HPDE6-E6E7 (cell line): Measurements from ENCODE around the gene HSPA14.
A peak's percentile ranks its signal among the peaks of the same experiment; 100 is the strongest.
"Not testable (repeated sequence)": the region's sequence is repeated elsewhere in the genome, so short reads cannot be mapped to it uniquely, and the experiment has no call there.

Experiments used
- DNase-seq: peaks from one replicate; pipeline ENCODE4 v3.0.0; 2011; ENCODE audit warnings: missing footprints; ENCODE audit errors: extremely low spot score

The HSPA14 gene, protein sequence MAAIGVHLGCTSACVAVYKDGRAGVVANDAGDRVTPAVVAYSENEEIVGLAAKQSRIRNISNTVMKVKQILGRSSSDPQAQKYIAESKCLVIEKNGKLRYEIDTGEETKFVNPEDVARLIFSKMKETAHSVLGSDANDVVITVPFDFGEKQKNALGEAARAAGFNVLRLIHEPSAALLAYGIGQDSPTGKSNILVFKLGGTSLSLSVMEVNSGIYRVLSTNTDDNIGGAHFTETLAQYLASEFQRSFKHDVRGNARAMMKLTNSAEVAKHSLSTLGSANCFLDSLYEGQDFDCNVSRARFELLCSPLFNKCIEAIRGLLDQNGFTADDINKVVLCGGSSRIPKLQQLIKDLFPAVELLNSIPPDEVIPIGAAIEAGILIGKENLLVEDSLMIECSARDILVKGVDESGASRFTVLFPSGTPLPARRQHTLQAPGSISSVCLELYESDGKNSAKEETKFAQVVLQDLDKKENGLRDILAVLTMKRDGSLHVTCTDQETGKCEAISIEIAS

DNA sequence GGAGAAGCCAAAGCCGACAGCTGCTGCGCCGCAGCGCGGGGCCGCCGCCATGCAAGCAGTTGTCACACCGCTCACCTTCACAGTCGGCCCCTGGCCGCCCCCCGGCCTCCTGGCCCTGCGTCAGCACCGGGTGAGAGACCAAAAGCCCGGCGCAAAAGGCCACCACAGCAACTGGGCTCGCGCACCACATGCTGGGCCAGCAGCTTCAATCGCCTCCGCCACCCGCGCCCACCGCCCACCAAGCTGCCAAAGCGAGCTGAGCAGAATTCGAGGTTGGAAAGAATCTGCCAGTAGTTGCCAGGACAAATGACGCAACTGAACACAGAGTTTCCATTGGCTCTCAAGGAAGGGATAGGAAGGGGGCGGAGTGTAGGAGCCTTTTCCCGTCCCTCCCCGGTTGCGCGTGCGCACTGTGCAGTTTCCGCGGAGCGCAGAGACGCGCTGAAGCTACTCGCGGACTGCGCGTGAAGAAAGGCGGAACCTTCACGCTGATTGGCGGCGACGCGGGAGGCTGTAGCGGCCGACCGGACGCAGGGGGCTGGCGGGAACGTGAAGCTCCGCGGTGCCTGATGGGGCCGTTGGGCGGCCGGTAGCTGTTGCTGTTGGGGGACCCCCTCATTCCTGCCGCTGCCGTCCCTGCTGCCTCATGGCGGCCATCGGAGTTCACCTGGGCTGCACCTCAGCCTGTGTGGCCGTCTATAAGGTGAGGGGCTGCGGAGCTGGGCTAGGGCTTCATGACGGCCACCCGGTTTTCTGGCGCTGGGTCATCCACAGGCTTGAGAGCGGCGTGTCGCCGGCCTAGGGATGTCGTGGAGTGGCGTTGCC, at the start of gene HSPA14, which contains the start of the genes CDNF and MSANTD7:
HSPA14 (plus strand) TSS at position 550 of the 825 bp plus-strand sequence; CDS start at position 647, 97 bp downstream.
CDNF (minus strand) TSS at position 281 of the 825 bp plus-strand sequence; CDS start at position 190, 91 bp downstream.
MSANTD7 (plus strand) TSS at position 550 of the 825 bp plus-strand sequence. CDS start 3,979 bp downstream, outside the sequence.
- DNase-seq = peak; percentile 71

DNA sequence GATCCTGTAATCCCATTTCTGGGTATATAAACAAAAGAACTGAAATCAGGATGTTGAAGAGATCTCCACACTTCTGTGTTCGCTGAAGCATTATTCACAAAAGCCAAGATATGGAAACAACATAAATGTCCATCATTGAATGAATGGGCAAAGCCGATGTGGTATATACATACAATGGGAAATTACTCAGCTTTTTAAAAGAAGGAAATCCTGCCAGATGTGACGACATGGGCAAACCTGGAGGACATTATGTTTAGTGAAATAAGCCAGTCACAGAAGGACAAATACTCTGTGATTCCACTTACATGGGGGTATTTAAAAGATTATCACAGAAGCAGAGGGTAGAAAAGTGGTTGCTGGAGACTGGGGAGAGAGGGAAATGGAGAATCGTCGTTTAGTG, 39.5 kb upstream of the HSPA14 start:
- no peak for DNase-seq

DNA sequence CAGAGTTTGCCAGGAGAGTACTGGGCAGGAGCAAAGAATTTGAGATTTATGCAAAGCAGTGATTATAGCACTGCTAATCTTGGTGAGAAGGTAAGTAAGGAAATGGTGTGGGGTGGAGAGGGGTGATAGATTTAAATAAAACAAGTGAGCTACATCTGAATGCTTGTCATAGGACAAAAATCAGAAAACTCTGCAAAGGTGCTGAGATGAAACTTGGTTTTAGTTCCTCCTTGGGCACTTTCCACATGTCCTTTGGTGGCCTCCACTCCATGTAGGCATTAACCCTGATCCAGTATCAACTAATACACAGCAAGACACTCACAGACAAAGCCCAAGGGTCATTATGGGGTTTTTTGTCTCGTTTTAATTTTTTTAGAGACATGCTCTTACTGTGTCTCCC, 37.7 kb upstream of the HSPA14 start:
- no peak for DNase-seq

DNA sequence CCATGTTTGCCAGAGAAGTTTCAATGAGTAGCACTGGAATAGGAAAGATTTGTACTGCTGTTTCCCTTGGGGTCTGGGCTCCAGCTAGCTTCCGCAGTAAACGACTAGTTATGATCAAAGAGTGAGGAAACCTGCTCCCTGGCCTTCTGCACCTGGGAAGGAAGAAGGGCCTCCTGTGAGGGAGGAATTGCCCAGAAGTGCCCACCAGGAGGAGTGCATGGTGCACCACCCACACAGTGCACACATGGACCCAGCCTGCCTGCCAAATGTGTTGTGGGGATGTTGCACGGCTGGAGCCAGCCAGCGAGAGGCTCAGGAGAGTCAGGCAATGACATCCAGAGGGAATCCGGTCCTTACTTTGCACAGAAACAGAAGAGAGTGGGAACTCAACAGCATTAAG, 36.4 kb upstream of the HSPA14 start:
- DNase-seq = no peak

DNA sequence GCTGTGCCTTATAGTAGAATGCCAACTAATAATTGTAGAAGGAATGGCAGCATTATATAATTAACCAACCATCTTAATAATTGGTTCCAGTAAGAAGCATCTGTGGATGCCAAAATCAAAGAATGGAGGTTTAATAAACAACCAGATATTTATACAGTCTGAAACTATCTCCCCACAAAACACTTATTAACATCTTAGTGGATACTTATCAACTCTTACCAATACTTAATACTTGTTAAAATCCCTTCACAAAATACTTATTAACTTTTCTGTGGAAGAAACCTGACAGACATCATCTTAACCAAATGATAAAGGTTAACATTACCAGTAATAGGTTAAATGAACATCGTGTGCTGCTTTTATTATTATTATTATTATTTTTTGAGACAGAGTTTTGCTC, 34.3 kb upstream of the HSPA14 start:
- DNase-seq = no peak

DNA sequence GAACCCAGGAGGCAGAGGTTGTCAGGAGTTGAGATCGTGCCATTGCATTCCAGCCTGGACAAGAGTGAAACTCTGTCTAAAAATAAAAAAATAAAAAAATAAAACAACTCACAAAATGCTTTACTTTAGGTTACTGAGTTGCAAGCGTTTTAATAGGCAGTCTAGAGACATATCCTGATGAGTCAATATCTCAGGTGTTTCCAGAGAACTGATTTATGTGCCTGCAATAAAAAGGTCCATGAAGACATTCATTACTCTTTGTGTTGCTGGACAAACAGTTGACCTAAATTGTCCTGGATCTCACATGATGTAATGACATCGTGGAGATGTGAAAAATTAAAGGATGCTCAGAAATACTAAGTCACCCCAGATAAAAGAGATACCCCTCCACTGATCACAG, 31.8 kb upstream of the HSPA14 start:
- DNase-seq = no peak

DNA sequence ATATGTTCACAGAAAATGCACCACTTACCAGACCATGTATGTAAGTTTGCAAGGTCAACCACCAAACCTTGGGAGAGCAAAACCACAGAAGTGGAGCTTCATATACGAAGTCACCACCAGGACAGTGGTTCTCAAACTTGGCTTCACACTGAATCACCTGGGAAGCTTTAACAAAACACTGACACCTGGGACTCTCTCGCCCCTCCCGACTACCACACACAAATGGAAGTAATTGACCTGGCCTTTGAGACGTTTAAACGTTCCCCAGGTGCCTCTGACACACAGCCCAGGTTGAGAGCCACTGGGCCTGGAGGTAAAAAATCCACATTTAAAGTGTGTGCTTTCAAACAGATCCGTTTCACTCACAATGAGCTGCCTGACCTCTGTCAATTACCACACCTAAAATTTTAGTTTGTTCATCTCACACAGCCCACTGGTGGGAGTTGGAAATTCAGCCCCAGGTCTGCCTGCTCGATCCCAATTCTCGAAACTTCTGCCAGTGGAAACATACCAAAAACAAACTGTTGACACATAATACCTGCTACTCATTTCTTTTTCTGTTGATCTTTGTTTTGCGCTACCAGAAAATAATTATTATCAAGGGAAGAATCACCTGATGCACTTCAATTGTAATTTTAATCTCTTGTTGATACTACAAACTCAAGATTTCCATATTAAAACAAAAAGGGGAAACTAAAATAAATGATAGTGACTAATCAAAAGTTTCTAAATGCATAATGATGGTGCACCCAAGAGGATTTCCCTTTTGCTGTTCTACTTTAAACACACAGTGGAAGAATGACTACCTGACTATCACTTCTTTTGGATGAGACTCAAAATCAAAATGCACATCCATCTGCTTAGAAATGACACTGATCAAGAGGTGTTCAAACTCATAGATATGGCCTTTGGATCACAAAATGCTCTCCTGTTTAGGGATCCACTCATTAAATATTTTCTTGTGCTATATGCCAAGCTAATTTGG, 26.8 kb upstream of the HSPA14 start:
- DNase-seq = no peak

DNA sequence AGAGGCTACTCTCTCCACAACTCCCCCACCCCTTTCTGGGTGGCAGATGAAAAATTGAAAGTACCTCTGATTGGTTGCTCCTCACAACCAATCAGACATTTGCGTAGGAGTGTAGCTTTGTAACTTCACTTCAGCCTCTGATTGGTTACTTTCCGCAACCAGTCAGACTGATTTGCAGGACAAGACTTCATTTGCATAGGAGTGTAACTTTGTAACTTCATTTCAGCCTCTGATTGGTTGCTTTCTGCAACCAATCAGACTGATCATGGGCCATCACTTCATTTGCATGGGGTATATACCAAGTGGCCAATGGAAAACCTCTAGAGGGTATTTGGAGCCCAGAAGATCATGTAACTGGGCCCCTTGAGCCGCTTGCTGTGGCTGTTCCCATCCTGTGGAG, 25.8 kb upstream of the HSPA14 start:
- DNase-seq = no peak

DNA sequence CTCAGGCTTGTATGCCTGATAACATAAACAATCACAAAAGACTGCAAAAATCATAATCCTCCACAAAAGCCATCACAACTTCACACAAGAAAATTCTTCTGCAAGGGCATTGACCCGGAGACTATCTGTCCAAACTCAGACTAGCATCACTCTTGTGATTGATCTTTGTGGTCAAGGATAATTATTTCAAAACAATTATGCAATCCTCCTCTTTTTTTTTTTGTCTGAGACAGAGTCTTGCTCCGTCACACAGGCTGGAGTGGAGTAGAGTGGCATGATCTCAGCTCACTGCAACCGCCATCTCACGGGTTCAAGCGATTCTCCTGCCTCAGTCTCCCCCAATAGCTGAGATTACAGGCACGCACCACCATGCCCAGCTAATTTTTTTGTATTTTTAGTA, 22.4 kb upstream of the HSPA14 start:
- no peak for DNase-seq

DNA sequence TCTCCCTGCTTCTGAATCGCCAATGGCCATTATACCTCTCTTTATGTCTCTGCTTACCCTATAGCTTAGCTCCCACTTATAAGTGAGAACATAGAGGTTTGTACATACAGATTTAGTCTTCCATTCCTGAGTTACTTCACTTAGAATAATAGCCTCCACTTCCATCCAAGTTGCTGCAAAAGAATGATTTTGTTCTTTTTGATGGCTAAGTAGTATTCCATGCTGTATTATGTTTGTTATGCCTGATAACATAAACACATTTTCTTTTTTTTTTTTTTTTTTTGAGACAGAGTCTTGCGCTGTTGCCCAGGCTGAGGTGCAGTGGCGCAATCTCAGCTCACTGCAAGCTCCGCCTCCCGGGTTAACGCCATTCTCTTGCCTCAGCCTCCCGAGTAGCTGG, 21.4 kb upstream of the HSPA14 start:
- DNase-seq = not testable (repeated sequence)

DNA sequence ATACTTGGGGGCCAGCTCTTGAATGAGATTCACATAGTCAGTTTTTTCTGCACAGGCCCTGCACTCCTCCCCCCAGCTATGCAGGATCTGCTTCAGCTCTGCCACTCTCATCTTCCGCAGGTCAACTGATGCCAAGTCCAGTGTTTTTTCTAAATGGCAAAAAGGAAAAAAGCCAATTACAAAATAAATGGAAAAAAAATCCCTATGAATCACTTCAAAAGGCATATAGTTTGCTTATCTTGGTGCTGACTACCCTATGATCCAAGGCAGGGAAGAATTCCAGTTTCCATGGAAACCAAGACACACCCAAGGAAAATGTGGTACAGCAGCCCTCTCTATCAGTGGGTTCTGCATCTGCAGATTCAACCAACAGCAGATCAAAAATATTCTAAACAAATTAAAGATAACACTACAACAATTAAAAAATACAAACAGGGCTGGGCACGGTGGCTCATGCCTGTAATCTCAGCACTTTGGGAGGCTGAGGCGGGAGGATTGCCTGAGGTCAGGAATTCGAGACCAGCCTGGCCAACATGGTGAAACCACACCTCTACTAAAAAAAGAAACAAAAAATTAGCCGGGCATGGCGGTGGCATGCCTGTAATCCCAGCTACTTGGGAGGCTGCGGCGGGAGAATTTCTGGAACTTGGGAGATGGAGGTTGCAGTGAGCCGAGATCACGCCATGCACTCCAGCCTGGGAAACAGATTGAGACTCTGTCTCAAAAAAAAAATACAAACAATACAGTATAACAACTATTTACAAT, 17.9 kb upstream of the HSPA14 start:
- DNase-seq = peak; percentile 20

DNA sequence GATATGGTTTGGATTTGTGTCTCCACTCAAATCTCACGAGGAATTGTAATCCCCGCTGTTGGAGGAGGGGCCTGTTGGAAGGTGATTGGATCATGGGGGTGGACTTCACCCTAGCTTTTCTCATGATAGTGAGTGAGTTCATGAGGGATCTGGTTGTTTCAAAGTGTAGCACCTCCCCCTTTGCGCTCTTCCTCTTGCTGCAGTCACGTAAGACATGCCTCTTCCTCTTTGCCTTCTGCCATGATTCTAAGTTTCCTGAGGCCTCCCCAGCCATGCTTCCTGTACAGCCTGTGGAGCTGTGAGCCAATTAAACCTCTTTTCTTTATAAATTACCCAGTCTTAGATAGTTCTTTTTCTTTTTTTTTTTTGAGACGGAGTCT, 17.3 kb upstream of the HSPA14 start:
- no peak for DNase-seq

DNA sequence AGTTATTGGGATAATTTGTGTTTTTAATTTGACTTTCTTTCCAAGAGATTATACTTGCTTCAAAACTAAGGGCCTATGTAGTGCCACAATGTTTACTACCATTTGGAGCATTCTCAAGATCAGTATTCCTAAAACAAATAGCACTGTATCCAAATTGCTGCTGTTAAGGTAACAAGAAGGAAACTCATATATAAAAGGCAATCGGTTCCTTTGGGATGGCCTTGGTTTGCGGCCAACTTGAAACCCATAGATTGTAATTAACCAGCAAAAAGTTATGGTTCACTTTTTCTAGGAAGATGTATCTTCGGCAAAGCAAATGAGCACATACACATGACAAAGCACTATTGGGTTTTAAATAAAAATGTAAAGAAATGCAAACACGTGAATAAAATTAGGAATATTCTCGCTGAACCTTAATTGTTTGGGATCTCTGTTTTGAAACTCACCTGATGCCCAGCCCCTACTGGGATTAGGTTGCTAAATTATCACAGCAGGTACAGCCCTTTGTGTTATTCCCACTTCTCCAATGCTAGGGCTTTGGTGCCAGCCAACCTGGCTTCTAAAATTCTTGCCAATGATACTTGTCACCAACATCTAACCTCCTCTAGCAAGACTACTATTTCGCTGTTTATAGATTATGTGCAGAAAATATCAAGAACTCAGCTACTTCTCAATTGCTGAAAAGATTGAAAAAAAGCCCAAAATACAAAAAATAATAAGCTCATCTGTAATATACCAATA, 16.3 kb upstream of the HSPA14 start:
- no peak for DNase-seq

DNA sequence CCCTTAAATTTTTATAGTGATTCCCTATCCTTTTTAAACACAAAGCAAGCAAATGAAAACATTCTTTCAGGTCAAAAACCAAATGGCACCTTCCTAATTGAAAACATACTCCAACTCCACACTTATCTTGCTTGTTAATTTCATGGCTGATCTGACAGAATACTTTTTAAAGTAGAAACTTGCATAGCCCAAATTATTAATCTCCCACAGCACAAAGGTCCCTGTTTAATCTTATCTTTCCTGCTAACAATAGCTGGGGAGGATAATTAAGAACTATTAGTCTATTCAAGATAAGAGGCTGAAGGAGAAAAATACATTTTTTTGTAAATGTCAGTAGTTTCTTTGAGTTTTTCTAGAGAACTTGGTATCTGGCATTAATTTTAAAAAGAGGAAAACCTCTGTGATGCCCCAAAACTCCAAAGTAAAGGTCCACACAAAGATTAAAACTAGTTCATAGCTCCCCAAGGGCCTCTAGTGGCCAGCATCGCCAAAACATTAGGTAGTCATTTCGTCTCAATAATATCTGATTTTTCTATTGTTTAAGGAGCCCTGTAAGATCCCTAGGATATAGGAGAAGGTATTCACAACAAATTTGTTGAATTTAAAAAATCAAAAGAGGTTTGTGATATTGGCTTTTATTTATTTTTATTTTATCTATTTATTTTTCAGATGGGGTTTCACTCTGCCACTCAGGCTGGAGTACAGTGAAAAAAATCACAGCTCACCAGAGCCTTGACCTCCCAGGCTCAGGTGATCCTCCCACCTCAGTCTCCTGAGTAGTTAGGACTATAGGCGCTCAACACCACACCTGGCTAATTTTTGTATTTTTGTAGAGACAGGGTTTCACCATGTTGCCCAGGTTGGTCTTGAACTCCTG, 15.0 kb upstream of the HSPA14 start:
- no peak for DNase-seq

DNA sequence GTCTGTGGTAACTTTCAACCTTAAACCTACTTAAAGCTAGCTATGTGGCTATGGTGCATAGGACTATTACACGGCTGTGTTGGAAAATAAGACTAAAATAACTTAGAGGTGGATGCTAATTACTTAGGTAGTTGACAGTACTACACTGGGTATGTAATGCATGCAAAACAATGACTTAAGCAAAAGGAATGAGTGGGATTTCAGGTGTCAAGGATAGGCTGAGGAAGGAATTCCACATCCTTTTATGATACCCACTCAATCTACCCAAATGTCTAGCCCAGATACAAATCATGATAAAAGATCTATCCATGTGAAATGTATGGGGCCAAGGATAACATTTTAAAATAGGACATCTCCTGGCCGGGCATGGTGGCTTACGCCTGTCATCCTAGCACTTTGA, 14.1 kb upstream of the HSPA14 start:
- DNase-seq = no peak

DNA sequence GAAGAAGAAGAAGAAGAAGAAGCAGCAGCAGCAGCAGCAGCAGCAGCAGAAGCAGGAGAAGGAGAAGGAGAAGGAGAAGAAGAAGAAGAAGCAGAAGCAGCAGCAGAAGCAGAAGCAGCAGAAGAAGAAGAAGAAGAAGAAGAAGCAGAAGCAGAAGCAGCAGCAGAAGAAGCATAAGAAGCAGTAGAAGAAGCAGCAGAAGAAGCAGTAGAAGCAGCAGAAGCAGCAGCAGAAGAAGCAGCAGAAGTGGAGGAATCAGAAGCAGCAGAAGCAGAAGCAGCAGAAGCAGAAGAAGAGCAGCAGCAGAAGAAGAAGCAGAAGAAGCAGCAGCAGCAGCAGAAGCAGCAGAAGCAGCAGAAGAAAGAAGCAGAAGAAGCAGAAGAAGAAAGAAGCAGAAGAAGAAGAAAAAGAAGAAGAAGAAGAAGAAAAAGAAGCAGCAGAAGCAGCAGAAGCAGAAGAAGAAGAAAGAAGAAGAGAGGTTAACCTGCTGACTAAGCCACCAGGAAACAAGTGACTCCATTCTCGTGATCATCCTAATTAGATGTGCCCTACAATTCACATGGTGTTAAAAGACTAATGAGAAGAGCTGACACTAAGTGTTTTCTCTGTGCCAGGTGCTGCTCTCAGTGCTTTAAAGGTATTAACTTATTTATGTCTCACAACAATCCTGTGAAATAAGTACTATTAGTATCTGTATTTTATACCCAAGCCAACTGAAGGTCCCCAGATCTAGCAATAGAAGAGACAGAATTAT, 11.9 kb upstream of the HSPA14 start:
- DNase-seq = no peak

DNA sequence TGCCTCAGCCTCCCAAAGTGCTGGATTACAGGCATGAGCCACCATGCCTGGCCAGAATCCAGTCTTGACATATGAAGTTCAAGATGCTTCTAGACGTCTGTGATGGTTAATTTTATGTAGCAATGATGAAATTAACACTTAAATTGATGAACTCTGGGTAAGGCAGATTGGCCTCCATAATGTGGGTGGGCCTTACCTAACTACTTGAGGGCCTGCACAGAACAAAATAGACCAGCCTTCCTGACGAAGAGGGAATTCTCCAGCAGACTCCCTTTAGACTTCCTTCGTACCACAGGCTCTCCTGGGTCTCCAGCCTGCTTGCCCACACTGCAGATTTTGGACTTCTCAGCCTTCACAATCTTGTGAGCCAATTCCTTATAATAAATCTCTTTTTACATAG, 5.0 kb upstream of the HSPA14 start:
- no peak for DNase-seq

DNA sequence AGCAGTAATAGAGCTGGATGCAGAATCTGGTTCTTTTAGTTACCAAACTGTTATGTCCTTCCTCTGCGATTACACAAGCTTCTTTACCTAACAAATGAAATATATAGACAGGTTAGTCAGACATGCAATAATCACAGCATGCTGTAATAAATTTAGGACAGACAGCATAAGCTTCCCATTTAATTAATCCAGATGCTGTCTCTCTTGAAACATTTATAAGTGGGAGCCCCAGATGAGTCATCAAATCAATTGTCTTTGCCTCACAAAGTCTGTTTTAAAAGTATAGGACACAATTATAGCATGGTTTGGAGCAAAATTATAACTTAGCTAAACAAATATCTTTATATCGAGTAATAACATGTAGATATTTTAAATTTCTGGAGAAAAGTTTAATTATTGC, 1.9 kb upstream of the HSPA14 start:
- no peak for DNase-seq
